HEK293 (cell line): Measurements from ENCODE around the gene VAV3.

Experiments
- ZNF121 ChIP-seq: fragments of 450-650 bp; formaldehyde crosslinking; IDR thresholded peaks from 2 replicates; pipeline ENCODE4 v1.5.1; 2016; ENCODE audit warnings: missing biosample characterization, missing genetic modification characterization
- ZNF274 ChIP-seq, 2 experiments: fragments of 200-500 bp in 1 of 2; fragments of 450-650 bp in 1 of 2; sonication (Bioruptor generic) in 1 of 2; formaldehyde crosslinking in 1 of 2; IDR thresholded peaks; 2 replicates each; pipeline versions ENCODE4 v1.5.1 to v1.6.1; 2014 to 2016; ENCODE audit warnings: borderline replicate concordance in 1 of 2, inconsistent platforms in 1 of 2, low read length in 1 of 2, missing biosample characterization in 1 of 2, missing genetic modification characterization in 1 of 2
- ZNF530 ChIP-seq: fragments of 450-650 bp; formaldehyde crosslinking; IDR thresholded peaks from 2 replicates; pipeline ENCODE4 v1.5.1; 2016; ENCODE audit warnings: low read depth, missing biosample characterization, missing genetic modification characterization
- ZNF600 ChIP-seq: fragments of 450-650 bp; formaldehyde crosslinking; IDR thresholded peaks from 2 replicates; pipeline ENCODE4 v1.5.1; 2016; ENCODE audit warnings: missing biosample characterization, missing genetic modification characterization
- ZNF792 ChIP-seq: fragments of 450-650 bp; formaldehyde crosslinking; IDR thresholded peaks from 2 replicates; pipeline ENCODE4 v1.5.1; 2016; ENCODE audit warnings: missing biosample characterization, missing genetic modification characterization
- TF ChIP-seq, protein P1 (sequence below): fragments of 450-650 bp; formaldehyde crosslinking; IDR thresholded peaks from 2 replicates; pipeline ENCODE4 v1.5.1; 2016; ENCODE audit warnings: missing biosample characterization, missing genetic modification characterization
- TF ChIP-seq, protein P2 (sequence below): fragments of 450-650 bp; formaldehyde crosslinking; IDR thresholded peaks from 2 replicates; pipeline ENCODE4 v1.5.1; 2016; ENCODE audit warnings: missing biosample characterization, missing genetic modification characterization

DNA sequence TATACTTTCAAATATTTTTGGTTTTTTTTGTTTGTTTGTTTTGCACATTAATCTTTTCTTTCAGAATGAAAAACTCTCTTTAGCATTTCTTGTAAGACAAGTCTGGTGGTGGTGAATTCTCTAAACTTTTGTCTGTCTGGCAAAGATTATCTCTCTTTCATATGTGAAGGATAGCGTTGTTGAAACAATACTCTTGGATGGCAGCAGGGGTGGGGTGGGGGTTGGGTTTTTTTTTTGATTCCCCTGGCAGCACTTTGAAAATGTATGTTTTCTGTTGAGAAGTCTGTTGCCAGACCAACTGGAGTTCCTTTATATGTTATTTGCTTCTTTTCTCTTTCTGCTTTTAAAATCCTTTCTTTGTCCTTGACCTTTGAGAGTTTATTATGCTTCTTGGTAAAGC, 160.2 kb downstream of the VAV3 start:
- TF ChIP-seq ZNF530 (tag by site-specific recombination) (no peak), ZNF121 (tag by site-specific recombination) (no peak), ZNF274 (IDR thresholded peaks at IDR 0.05; ENCODE audit: low read length) (no peak), ZNF274 (tag by site-specific recombination; IDR thresholded peaks at IDR 0.05; ENCODE audit: borderline replicate concordance) (no peak), ZNF600 (tag by site-specific recombination) (no peak), ZNF792 (tag by site-specific recombination) (no peak)
- TF ChIP-seq, protein P1, sequence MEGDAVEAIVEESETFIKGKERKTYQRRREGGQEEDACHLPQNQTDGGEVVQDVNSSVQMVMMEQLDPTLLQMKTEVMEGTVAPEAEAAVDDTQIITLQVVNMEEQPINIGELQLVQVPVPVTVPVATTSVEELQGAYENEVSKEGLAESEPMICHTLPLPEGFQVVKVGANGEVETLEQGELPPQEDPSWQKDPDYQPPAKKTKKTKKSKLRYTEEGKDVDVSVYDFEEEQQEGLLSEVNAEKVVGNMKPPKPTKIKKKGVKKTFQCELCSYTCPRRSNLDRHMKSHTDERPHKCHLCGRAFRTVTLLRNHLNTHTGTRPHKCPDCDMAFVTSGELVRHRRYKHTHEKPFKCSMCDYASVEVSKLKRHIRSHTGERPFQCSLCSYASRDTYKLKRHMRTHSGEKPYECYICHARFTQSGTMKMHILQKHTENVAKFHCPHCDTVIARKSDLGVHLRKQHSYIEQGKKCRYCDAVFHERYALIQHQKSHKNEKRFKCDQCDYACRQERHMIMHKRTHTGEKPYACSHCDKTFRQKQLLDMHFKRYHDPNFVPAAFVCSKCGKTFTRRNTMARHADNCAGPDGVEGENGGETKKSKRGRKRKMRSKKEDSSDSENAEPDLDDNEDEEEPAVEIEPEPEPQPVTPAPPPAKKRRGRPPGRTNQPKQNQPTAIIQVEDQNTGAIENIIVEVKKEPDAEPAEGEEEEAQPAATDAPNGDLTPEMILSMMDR (tag by site-specific recombination), result no peak
- TF ChIP-seq, protein P2, sequence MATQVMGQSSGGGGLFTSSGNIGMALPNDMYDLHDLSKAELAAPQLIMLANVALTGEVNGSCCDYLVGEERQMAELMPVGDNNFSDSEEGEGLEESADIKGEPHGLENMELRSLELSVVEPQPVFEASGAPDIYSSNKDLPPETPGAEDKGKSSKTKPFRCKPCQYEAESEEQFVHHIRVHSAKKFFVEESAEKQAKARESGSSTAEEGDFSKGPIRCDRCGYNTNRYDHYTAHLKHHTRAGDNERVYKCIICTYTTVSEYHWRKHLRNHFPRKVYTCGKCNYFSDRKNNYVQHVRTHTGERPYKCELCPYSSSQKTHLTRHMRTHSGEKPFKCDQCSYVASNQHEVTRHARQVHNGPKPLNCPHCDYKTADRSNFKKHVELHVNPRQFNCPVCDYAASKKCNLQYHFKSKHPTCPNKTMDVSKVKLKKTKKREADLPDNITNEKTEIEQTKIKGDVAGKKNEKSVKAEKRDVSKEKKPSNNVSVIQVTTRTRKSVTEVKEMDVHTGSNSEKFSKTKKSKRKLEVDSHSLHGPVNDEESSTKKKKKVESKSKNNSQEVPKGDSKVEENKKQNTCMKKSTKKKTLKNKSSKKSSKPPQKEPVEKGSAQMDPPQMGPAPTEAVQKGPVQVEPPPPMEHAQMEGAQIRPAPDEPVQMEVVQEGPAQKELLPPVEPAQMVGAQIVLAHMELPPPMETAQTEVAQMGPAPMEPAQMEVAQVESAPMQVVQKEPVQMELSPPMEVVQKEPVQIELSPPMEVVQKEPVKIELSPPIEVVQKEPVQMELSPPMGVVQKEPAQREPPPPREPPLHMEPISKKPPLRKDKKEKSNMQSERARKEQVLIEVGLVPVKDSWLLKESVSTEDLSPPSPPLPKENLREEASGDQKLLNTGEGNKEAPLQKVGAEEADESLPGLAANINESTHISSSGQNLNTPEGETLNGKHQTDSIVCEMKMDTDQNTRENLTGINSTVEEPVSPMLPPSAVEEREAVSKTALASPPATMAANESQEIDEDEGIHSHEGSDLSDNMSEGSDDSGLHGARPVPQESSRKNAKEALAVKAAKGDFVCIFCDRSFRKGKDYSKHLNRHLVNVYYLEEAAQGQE (tag by site-specific recombination), result no peak
